22Rv1 (cell line): ENCODE results near the gene SBF2.

ENCODE experiments used
- H3K27ac ChIP-seq: fragments of 450-650 bp; 2 replicates; pipeline ENCODE4 v1.5.1; 2017
- CTCF ChIP-seq: fragments of 450-650 bp; IDR thresholded peaks from 2 replicates; pipeline ENCODE4 v1.5.1; 2017; ENCODE audit warnings: mild to moderate bottlenecking
- ZFX ChIP-seq: fragments of 450-650 bp; IDR thresholded peaks from 2 replicates; pipeline ENCODE4 v1.6.1; 2017; ENCODE audit warnings: antibody characterized with exemption, borderline replicate concordance

SBF2 gene

DNA sequence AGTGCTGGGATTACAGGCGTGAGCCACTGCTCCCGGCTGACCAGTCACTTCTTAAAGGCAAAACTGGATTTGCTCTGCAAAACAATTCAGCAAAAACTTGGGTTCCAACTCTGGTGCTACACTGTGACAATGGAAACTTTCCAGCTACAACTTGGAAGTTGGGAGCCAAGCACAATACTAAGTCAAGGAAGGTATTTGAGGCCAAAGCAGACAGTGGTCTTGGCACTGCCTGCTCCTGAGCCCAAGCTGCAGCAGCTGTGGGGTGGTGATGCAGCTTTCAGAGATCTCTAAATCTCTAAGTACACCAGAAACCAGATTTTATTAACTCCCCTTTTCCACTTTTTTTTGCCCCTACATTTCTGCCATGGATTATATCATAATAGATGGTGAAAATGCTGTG is 28.4 kb upstream of the SBF2 start:
- no peak overlapping the region for H3K27ac ChIP-seq
- TF ChIP-seq ZFX (no peak), CTCF (no peak)

GRCh38 chr11:10320736-10321465 is 26.9 kb upstream of the SBF2 start:
- TF ChIP-seq ZFX: no peak
- no peak for TF ChIP-seq CTCF
- H3K27ac ChIP-seq: no peak overlapping the region

GRCh38 chr11:10319702-10320558 is 25.9 kb upstream of the SBF2 start:
- H3K27ac ChIP-seq: no peak overlapping the region

GRCh38 chr11:10318527-10318802 is 24.4 kb upstream of the SBF2 start:
- H3K27ac ChIP-seq: no peak overlapping the region
- TF ChIP-seq ZFX (no peak), CTCF (no peak)

More at GRCh38 chr11:10319702-10320558, 25.9 kb upstream of the SBF2 start:
- TF ChIP-seq CTCF (no peak), ZFX (no peak)

- TF ChIP-seq ZFX: no peak
- no peak for TF ChIP-seq CTCF
- H3K27ac ChIP-seq: no peak overlapping the region
These were observed 23.9 kb upstream of the SBF2 start for GRCh38 chr11:10317776-10318526.

GRCh38 chr11:10317151-10317755 is 23.2 kb upstream of the SBF2 start:
- H3K27ac ChIP-seq: no peak overlapping the region
- TF ChIP-seq CTCF (no peak), ZFX (no peak)
